ENCODE measurements around the gene TBRG4. TPM values are rescaled to one million over a fixed set of nuclear protein-coding genes. Genes with fewer than 3 reads are reported as not detected.
"Not testable (repeated sequence)": the region's sequence is repeated elsewhere in the genome, so short reads cannot be mapped to it uniquely, and the experiment has no call there.

Gene TBRG4
- total and polyA plus RNA-seq, 7 donors: 31.8 to 80.1 (median 44.6) TPM

- Histone ChIP-seq H3K4me3 (no peak overlapping the region), H3K9me3 (no peaks in the 10 kb centered on the region), H3K4me1 (no peaks in the 10 kb centered on the region), H3K27ac (no peak overlapping the region), H3K27me3 (peaks cover 0 to 4% (median 0%) of the 10 kb centered on the region in 3 donors), H3K36me3 (no peaks in the 10 kb centered on the region)
- peak; percentile 40 for DNase-seq
- 83 to 84% methylated on average over 4 of the region's 4 CpGs for WGBS, 2 donors
- TF ChIP-seq EP300 (IDR thresholded peaks at IDR 0.05) (no peak), POLR2AphosphoS5 (IDR thresholded peaks at IDR 0.05) (no peak), POLR2A (IDR thresholded peaks at IDR 0.05) (no peak), CTCF (IDR thresholded peaks at IDR 0.05) (no peak)
- intact Hi-C loops (cut with DNase I): loop anchor here (10.0 kb wide), 1 partner anchor 513 kb away; the partner anchor contains the start of gene OGDH
Measured at GRCh38 chr7:45118292-45118691, 6.8 kb upstream of the TBRG4 start.

GRCh38 chr7:45117582-45117981, 6.1 kb upstream of the TBRG4 start:
- Histone ChIP-seq H3K27me3 (peaks cover 0 to 4% (median 0%) of the 10 kb centered on the region in 3 donors), H3K36me3 (no peaks in the 10 kb centered on the region), H3K4me1 (peaks cover 0 to under 1% (median under 1%) of the 10 kb centered on the region in 4 donors), H3K9me3 (no peaks in the 10 kb centered on the region), H3K4me3 (no peak overlapping the region), H3K27ac (no peak overlapping the region)
- TF ChIP-seq CTCF (IDR thresholded peaks at IDR 0.05) (no peak), EP300 (IDR thresholded peaks at IDR 0.05) (no peak), POLR2A (IDR thresholded peaks at IDR 0.05) (no peak), POLR2AphosphoS5 (IDR thresholded peaks at IDR 0.05) (no peak)
- 77 to 85% methylated on average over 4 of the region's 4 CpGs for WGBS, 2 donors
- peak; percentile 55 for DNase-seq
- intact Hi-C loops (cut with DNase I): loop anchor here (10.0 kb wide), 1 partner anchor 513 kb away; the partner anchor contains the start of gene OGDH

- Histone ChIP-seq H3K4me3 (no peak overlapping the region), H3K9me3 (no peaks in the 10 kb centered on the region), H3K36me3 (no peaks in the 10 kb centered on the region), H3K4me1 (peaks cover 0 to 7% (median 6%) of the 10 kb centered on the region in 4 donors), H3K27me3 (peaks cover 0 to 4% (median 0%) of the 10 kb centered on the region in 3 donors), H3K27ac (no peak overlapping the region)
- intact Hi-C loops (cut with DNase I): loop anchor here (10.0 kb wide), 1 partner anchor 511 kb away; the partner anchor contains the start of gene OGDH
- no peak for TF ChIP-seq CTCF (IDR thresholded peaks at IDR 0.05)
- TF ChIP-seq POLR2AphosphoS5 (IDR thresholded peaks at IDR 0.05): no peak
- TF ChIP-seq EP300 (IDR thresholded peaks at IDR 0.05): no peak
- no peak for TF ChIP-seq POLR2A (IDR thresholded peaks at IDR 0.05)
- no peak for DNase-seq
- WGBS, 2 donors: 90% methylated on average over 1 of the region's 1 CpG
Measured at GRCh38 chr7:45116048-45116447, 4.6 kb upstream of the TBRG4 start.

- peaks cover 0 to 18% (median 15%) of the 10 kb centered on the region in 4 donors for H3K4me1 ChIP-seq
- TF ChIP-seq POLR2A (IDR thresholded peaks at IDR 0.05): no peak
- no peak for TF ChIP-seq POLR2AphosphoS5 (IDR thresholded peaks at IDR 0.05)
- TF ChIP-seq EP300 (IDR thresholded peaks at IDR 0.05): no peak
- TF ChIP-seq CTCF (IDR thresholded peaks at IDR 0.05): no peak
- H3K27me3 ChIP-seq: peaks cover 0 to 4% (median 0%) of the 10 kb centered on the region in 3 donors
- DNase-seq: no peak
- no peak overlapping the region for H3K27ac ChIP-seq
- no peak overlapping the region for H3K4me3 ChIP-seq
- no peaks in the 10 kb centered on the region for H3K9me3 ChIP-seq
- intact Hi-C loops (cut with DNase I): loop anchor here (5.0 to 10.0 kb wide), 2 partner anchors 268 to 510 kb away; partner anchors contain the start of genes H2AZ2 and OGDH
- no peaks in the 10 kb centered on the region for H3K36me3 ChIP-seq
Measured at GRCh38 chr7:45114926-45115325, 3.4 kb upstream of the TBRG4 start.

- not testable (repeated sequence) for H3K4me3 ChIP-seq, H3K36me3 ChIP-seq, H3K27ac ChIP-seq, H3K9me3 ChIP-seq, H3K27me3 ChIP-seq, DNase-seq
- peaks cover 0 to 22% (median 18%) of the 10 kb centered on the region in 4 donors for H3K4me1 ChIP-seq
- 64 to 87% methylated on average over 1 of the region's 1 CpG for WGBS, 2 donors
- intact Hi-C loops (cut with DNase I): loop anchor here (5.0 to 10.0 kb wide), 2 partner anchors 267 to 509 kb away; partner anchors contain the start of genes H2AZ2 and OGDH
Measured at GRCh38 chr7:45114257-45114656, 2.8 kb upstream of the TBRG4 start.
